Keratinocyte (primary cell): Measurements from ENCODE around the gene ADAMTSL4. TPM values are rescaled to one million over a fixed set of nuclear protein-coding genes. Genes with fewer than 3 reads are reported as not detected.
A peak's percentile ranks its signal among the peaks of the same experiment; 100 is the strongest.

ENCODE experiments used
- DNase-seq: peaks from one replicate; pipeline ENCODE4 v3.0.0-alpha.2; 2011; ENCODE audit warnings: low read depth, missing footprints, low spot score
- FAIRE-seq: peaks from 2 replicates; lab custom pipeline; 2011; peaks lifted over from hg19 to GRCh38; lab: Jason Lieb, UNC
- H2AFZ ChIP-seq: 2 replicates; pipeline ENCODE4 v1.6.0; 2012; ENCODE audit warnings: low read length, control low read depth, inconsistent platforms; ENCODE audit not compliant: control insufficient read depth
- H3K27ac ChIP-seq: 2 replicates; pipeline ENCODE4 v1.5.1; 2011; ENCODE audit warnings: low read length; ENCODE audit not compliant: control insufficient read depth, insufficient read depth
- H3K27me3 ChIP-seq: 3 replicates; pipeline ENCODE4 v1.6.0; 2011; ENCODE audit warnings: low read length; ENCODE audit not compliant: control insufficient read depth, insufficient read depth; ENCODE audit errors: extremely low read depth
- H3K36me3 ChIP-seq, 2 experiments: 2 replicates in 1 of 2; 3 replicates in 1 of 2; pipeline ENCODE4 v1.5.1; 2011; ENCODE audit warnings: low read length in 2 of 2, mild to moderate bottlenecking in 1 of 2; ENCODE audit not compliant: control insufficient read depth in 2 of 2, insufficient read depth in 2 of 2; ENCODE audit errors: extremely low read depth in 1 of 2
- H3K4me1 ChIP-seq: 3 replicates; pipeline ENCODE4 v1.5.1; 2011; ENCODE audit warnings: low read length; ENCODE audit not compliant: control insufficient read depth, insufficient read depth; ENCODE audit errors: extremely low read depth
- H3K4me2 ChIP-seq: 3 replicates; pipeline ENCODE4 v1.6.0; 2011; ENCODE audit warnings: low read depth, low read length; ENCODE audit not compliant: control insufficient read depth, insufficient read depth; ENCODE audit errors: extremely low read depth
- H3K4me3 ChIP-seq, 3 experiments: fragments of 200-600 bp in 1 of 3; sonication (generic) in 1 of 3; 2 replicates in 2 of 3; 3 replicates in 1 of 3; pipeline ENCODE4 v1.5.1; 2011 to 2016; ENCODE audit warnings: low read length in 3 of 3, mild to moderate bottlenecking in 3 of 3, control low read depth in 2 of 3, inconsistent platforms in 1 of 3, low read depth in 1 of 3, mixed read lengths in 1 of 3, mixed run types in 1 of 3, moderate library complexity in 1 of 3; ENCODE audit not compliant: control insufficient read depth in 2 of 3, insufficient read depth in 2 of 3; ENCODE audit errors: extremely low read depth in 1 of 3
- H3K79me2 ChIP-seq: 2 replicates; pipeline ENCODE4 v1.6.0; 2012; ENCODE audit warnings: low read length; ENCODE audit not compliant: control insufficient read depth, insufficient read depth
- H3K9ac ChIP-seq: 3 replicates; pipeline ENCODE4 v1.6.0; 2011; ENCODE audit warnings: low read length; ENCODE audit not compliant: control insufficient read depth, insufficient read depth; ENCODE audit errors: extremely low read depth
- H3K9me1 ChIP-seq: 3 replicates; pipeline ENCODE4 v1.6.0; 2011; ENCODE audit warnings: low read length; ENCODE audit not compliant: control insufficient read depth, insufficient read depth; ENCODE audit errors: extremely low read depth
- H3K9me3 ChIP-seq: 2 replicates; pipeline ENCODE4 v1.5.1; 2012; ENCODE audit warnings: low read depth, low read length; ENCODE audit not compliant: control insufficient read depth
- H4K20me1 ChIP-seq: 3 replicates; pipeline ENCODE4 v1.6.0; 2011; ENCODE audit warnings: low read length; ENCODE audit not compliant: control insufficient read depth, insufficient read depth; ENCODE audit errors: extremely low read depth
- CTCF ChIP-seq, 3 experiments: IDR thresholded peaks in 1 of 3; conservative IDR thresholded peaks in 1 of 3; optimal IDR thresholded peaks in 1 of 3; 2 replicates in 2 of 3; 3 replicates in 1 of 3; pipeline versions ENCODE3 to v1.5.1; 2011; ENCODE audit warnings: low read length in 3 of 3, mild to moderate bottlenecking in 3 of 3, moderate library complexity in 2 of 3, control low read depth in 1 of 3, inconsistent platforms in 1 of 3; ENCODE audit not compliant: insufficient read depth in 2 of 3; ENCODE audit errors: extremely low read depth in 1 of 3
- EZH2 ChIP-seq: IDR thresholded peaks from one replicate; pipeline ENCODE4 v1.6.1; 2012; ENCODE audit warnings: inconsistent platforms, mild to moderate bottlenecking, low read length, moderate library complexity
- dilution Hi-C: fragments of 300-500 bp; cut with MboI; formaldehyde crosslinking; loops from one replicate; pipeline ENCODE4 v1.7.0; 2020; ENCODE audit warnings: low sequenced_read_pairs; ENCODE audit not compliant: extremely low pct_ligation_motif_present
- polyA plus RNA-seq, 5 experiments: library from polyadenylated mRNA; depleted of rRNA in 3 of 5; stranded (reverse) in 3 of 5; stranded (forward) in 1 of 5; unstranded in 1 of 5; fragments of >200 nt; gene quantifications; 1 replicate in 1 of 5; 2 replicates in 3 of 5; 3 replicates in 1 of 5; pipeline versions ENCODE4 v1.2.1 to v1.2.3, GENCODE V29; 2011 to 2012; ENCODE audit warnings: missing spikeins in 2 of 5, low read depth in 1 of 5, low replicate concordance in 1 of 5

ADAMTSL4 gene
- polyA plus RNA-seq, 1 donor (not counting 4 experiments of a cell fraction or from before 2014, with no cell fraction given): 7.0 TPM

- FAIRE-seq (no peak), DNase-seq (no peak)
- Histone ChIP-seq H3K4me3 (no peak overlapping the region), H4K20me1 (no peaks in the 10 kb centered on the region), H3K27me3 (no peaks in the 10 kb centered on the region), H3K4me2 (no peak overlapping the region), H3K27ac (no peak overlapping the region), H2AFZ (no peak overlapping the region), H3K4me1 (peaks cover 49% of the 10 kb centered on the region), H3K79me2 (no peaks in the 10 kb centered on the region), H3K9me1 (no peaks in the 10 kb centered on the region), H3K9ac (no peak overlapping the region), H3K9me3 (no peaks in the 10 kb centered on the region), H3K36me3 (no peaks in the 10 kb centered on the region)
- dilution Hi-C loops: no loop called here
- TF ChIP-seq CTCF (optimal IDR thresholded peaks at IDR 0.05 in 1 of 3, IDR thresholded peaks at IDR 0.05 in 1 of 3, conservative IDR thresholded peaks at IDR 0.05 in 1 of 3; ENCODE audit: extremely low read depth in 1 of 3, insufficient read depth in 2 of 3, low read length in 3 of 3) (no peak), EZH2 (no peak)
These were observed 16.3 kb upstream of the ADAMTSL4 start for GRCh38 chr1:150532860-150533259.

GRCh38 chr1:150534002-150534401 is 15.2 kb upstream of the ADAMTSL4 start:
- Histone ChIP-seq H3K36me3 (no peaks in the 10 kb centered on the region), H3K27me3 (no peaks in the 10 kb centered on the region), H3K4me2 (peak overlapping the region; percentile 18), H3K4me3 (no peak overlapping the region), H3K9me1 (no peaks in the 10 kb centered on the region), H3K79me2 (no peaks in the 10 kb centered on the region), H4K20me1 (no peaks in the 10 kb centered on the region), H3K4me1 (peaks cover 50% of the 10 kb centered on the region), H2AFZ (peak overlapping the region; percentile 42), H3K9me3 (no peaks in the 10 kb centered on the region), H3K9ac (no peak overlapping the region), H3K27ac (no peak overlapping the region)
- dilution Hi-C loops: no loop called here
- FAIRE-seq (peak; percentile 62), DNase-seq (no peak)
- no peak for TF ChIP-seq CTCF (optimal IDR thresholded peaks at IDR 0.05 in 1 of 3, IDR thresholded peaks at IDR 0.05 in 1 of 3, conservative IDR thresholded peaks at IDR 0.05 in 1 of 3; ENCODE audit: extremely low read depth in 1 of 3, insufficient read depth in 2 of 3, low read length in 3 of 3)
